OCI-LY7 (cell line): Measurements from ENCODE around the gene TMEM154.

ENCODE experiments used
- CTCF ChIP-seq: fragments of 200-600 bp; sonication (generic); conservative IDR thresholded peaks from 2 replicates; pipeline ENCODE4 v1.5.1; 2014; ENCODE audit warnings: mild to moderate bottlenecking, antibody characterized with exemption, low read length, moderate library complexity, mixed read lengths
- EZH2phosphoT487 ChIP-seq: fragments of 200-600 bp; sonication (generic); IDR thresholded peaks from 2 replicates; pipeline ENCODE4 v1.6.1; 2018; ENCODE audit warnings: low read depth, borderline replicate concordance, mild to moderate bottlenecking, mixed run types, antibody characterized with exemption, low read length, moderate library complexity, mixed read lengths

DNA sequence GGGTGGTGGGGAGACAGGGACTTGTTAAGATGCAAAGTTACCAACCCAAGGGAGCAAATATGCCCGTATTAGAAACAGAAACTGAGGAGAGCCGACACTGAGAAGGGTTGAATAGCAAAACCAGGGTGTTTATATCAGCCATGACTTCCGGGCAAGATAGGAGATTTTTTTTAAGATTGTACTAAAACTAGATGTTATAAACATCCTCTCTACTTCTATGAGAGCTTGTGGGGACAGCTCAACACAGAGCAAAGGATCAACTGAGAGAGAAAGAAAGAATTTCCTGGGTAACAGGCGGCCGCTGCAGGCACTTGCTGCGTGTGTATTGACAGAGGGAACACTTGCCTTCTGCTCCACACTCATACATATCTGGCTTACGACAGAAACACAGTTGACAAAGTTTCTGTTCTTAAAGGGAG lies 94.8 kb downstream of the TMEM154 start:
- no peak for TF ChIP-seq CTCF
- no peak for TF ChIP-seq EZH2phosphoT487
